ENCODE measurements around the gene ANLN.
"Not testable (repeated sequence)": the region's sequence is repeated elsewhere in the genome, so short reads cannot be mapped to it uniquely, and the experiment has no call there.

ANLN gene

GRCh38 chr7:36420307-36420706 lies 30.6 kb downstream of the ANLN start:
- no peak for DNase-seq

- DNase-seq: no peak
Observed at GRCh38 chr7:36422072-36422471, 32.4 kb downstream of the ANLN start.

DNA sequence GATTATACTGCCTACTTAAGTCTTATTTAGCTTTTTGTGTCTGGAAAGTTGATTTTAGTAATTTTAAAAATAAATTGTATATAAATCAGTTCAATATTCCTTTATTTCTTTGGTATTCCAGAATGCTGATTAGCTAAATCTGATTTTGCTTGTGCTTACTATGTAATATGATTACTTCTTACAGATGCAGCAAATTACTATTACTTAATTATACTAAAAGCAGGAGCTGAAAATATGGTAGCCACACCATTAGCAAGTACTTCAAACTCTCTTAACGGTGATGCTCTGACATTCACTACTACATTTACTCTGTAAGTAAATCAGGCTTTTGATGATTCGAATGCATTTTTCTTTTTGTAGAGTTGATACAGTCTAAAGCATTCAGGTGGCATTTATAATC lies 34.0 kb downstream of the ANLN start:
- DNase-seq: no peak

DNA sequence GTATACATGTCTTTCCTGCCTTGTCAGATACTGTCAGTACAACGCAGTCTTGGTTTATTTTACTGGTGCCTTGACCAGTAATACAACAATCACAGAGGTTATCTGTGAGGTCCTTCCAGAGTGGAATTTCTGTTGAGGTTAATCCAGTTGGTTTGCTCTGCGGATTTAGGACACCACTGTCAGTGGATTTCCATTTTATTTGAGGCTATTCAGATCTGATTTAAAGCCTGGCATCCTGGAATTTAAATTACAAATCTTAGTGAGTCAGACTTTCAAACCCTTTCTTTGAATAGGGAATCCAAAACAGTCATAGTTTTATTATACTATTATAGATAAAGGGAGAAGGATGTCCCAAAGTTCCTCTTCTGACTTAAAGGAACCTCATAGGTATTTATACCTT lies 40.5 kb downstream of the ANLN start:
- no peak for DNase-seq

- DNase-seq: no peak
Observed at GRCh38 chr7:36430881-36431280, 41.2 kb downstream of the ANLN start.

- DNase-seq: no peak
Observed at GRCh38 chr7:36438211-36438610, 48.5 kb downstream of the ANLN start.

DNA sequence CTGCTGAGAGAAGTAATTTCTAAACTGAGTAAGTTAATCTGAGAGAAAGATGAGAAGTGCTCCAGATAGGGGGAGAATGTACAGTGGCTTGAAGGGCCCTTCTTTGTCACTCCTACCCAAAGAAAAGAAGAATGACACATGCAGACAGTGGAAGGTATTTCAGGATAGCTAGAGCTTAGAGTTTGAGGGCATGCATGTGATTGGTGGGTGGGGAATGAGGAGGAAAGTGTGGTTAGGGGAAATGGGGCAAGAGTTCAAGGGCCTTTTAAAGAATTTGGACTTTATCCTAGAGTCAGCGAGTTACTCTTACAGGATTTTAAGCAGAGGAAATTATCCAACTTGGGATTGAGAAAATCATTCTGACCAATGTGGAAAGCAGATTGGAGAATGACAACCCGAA lies 50.0 kb downstream of the ANLN start:
- no peak for DNase-seq

DNA sequence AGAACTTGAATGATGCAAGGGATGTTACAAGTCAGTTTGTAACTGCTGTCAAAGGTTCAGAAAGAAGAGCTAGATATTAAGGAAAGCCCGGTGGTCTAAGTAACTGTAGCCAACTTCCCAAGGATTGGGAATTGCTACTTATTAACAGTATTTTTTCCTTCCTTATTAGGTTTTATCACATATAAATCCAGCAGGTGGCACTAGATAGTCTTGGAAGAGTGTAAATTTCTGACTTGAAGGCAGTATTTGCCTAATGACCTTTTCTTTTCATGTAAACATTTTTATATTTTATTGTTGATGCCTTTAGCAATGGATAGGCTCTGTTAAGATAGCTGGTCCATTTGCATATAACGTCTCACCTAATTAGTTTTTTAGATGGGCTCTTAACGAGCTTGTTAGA lies 51.2 kb downstream of the ANLN start:
- peak; percentile 18 for DNase-seq

- no peak for DNase-seq
Observed at GRCh38 chr7:36441344-36442022, 51.8 kb downstream of the ANLN start.

DNA sequence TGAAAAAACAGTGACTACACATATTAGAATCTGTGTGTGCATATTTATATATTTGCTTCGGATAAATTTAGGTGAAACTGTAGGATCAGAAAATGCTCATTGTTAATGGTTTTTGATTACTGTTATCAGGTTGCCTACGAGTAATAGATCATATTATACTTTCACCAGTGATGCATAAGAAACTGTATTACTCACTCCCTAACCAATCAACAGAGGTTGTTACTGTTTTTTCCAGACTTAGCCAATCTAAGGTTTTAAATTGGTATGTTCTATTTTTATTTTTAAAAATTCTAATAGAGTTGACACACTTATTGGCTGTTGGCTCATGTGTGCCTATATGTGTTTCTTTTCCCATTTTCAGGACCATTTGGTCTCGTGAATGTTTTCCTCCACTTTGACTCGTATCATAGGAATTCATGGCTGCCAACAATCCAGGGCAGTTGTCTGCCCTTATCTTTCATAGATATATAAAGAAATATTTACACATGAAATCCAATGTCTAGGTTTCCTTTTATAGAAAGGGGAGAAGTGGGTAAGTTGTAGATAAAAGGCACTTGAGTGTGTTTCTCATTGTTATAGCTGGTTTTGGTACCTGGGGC lies 59.2 kb downstream of the ANLN start:
- no peak for DNase-seq

DNA sequence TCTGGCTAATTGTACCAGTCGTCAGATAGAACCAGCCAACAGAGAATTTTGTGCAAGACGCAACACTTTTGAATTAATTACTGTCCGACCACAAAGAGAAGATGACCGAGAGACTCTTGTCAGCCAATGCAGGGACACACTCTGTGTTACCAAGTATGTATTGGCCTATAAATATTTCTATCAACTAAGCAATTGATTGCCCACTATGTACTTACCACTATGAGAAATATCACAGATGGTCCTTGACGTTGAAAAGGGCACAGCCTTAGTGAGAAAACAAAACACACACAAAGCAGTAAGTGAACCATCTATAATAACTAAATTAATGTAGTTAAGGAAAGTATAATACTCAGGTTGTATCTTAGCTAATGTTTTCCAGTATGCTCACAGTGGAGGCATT lies 60.0 kb downstream of the ANLN start:
- DNase-seq: no peak

- no peak for DNase-seq
Observed at GRCh38 chr7:36453769-36454168, 64.1 kb downstream of the ANLN start.

DNA sequence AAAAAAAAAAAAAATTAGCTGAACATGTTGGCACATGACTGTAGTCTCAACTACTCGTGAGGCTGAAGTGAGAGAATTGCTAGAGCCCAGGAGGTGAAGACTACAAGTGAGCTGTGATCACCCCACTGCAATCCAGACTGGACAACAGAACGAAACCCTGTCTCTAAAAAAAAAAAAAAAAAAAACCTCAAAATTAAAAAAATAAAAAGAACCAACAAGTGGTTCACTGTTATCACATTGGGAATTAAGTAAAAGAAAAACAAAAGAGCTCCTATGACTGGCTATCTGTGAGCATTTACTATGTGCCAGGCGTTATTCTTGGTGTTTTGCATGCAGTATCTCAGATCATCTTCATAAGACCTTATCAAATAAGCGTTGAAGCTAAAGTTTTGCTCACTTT lies 66.0 kb downstream of the ANLN start:
- DNase-seq: no peak

GRCh38 chr7:36456138-36456537 lies 66.5 kb downstream of the ANLN start:
- DNase-seq: no peak

DNA sequence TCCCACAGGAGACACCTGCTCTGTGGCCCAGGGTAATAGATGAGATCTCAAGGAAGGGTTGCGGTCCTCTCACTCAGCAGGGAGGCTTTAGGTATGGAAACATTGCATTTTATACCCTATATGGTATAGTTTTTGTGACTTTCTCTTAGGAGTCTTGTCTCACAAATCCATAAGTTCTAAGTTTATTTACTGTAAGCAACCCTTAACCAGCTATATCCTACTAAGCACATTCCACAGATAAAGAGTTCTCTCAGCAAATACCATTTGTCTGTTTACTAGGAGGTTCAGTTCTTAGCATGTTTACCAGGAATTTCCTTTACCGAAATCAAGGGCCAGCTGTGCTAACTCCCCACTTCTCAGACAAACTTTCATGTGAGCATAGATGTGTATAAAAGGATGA lies 66.9 kb downstream of the ANLN start:
- DNase-seq: no peak

DNA sequence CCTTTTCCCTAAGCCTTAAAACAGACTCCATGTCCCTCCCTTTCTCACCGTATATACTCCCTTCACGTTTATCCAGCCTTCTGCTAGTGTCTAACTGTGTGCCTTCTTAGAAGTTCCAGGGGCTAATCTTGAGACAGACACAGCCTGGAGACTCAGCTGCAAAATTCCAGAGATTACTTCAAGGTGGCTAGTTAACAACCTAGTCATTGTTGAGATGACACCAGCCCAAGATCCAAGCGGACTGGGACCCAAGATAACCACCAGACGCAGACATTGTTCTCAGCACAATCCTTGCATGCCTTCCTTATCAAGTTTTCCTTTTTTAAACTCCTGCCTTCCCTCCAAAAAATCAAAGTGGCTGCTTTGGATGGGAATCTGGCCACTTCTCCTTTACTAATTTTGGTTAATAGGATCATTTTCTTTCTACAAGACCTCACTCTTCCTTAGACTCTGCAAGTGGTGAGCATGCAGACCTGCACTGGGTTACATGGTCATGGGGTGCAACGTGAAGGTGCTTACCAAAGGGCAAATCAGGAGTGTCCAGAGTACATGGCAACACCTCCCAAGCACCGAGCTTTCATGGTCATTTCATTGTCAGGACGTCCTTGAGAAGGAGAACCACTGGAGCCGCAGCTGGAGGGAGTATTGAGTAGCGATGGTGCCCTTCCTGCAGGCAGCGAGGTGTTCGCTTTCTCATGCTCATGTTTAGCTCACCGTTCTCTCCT lies 69.7 kb downstream of the ANLN start:
- no peak for DNase-seq

GRCh38 chr7:36460811-36461429 lies 71.3 kb downstream of the ANLN start:
- no peak for DNase-seq

GRCh38 chr7:36462551-36463137 lies 73.0 kb downstream of the ANLN start:
- no peak for DNase-seq

DNA sequence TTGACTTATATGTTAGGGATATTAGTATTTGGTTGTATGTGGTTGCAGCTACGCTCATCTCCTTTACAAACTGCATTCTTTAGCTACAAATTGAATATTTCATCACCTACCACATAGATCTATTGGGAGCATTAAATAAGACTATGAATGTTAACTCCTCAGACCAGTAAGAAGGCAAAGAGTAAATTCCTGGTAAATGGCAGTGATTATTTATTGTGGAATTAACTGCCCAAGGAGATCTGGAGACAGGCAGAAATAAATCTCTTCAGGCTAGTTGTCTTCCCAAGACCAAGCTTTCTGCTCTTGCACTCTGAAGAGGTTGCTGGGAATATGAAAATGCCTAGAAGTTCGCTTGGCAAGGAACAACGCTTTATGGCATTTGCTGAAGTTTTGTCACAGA lies 74.6 kb downstream of the ANLN start:
- no peak for DNase-seq

DNA sequence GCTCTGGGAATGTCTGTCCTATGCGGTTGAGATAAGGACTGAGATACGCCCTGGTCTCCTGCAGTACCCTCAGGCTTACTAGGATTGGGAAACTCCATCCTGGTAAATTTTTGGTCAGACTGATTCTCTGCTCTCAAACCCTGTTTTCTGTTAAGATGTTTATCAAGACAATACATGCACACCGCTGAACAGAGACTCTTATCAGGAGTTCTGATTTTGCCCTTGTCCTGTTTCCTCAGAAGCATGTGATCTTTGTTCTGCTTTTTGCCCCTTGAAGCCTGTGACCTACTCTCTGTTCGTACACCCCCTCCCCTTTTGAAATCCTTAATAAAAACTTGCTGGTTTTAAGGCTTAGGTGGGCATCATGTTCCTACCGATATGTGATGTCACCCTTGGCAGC lies 76.3 kb downstream of the ANLN start:
- not testable (repeated sequence) for DNase-seq

DNA sequence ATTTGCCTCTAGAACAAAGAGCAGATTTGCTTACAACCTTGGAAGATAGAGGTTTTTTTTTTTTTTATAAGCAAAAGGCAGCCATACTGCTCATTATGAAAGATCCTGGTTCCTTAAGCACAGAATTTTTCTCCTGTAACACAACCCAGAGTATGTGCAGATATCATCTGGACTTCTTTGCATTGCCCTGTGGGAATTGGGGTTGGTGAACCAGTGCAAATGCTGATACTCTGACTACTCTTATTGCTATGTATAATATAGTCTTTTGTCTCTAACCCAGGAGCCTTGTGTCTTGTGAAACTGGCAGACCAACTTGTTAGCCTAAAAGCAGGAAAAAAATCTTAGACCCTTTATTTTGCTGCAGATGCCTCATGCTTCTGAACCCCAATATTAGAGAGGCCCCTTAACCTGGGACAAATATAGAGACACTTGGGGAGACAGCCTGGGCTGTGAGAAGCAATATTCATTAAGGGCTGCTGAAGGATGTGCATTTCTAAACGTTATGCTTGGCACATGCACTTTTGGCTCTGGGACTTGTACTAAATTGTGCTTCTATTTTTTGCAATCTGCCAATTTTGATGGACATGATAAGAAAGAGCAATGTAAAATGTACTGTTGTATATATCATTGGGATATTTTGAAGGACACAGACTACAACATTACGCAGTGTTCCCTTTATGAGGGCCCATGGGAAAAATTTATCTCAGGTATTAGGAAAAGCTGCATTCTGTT lies 78.9 kb downstream of the ANLN start:
- no peak for DNase-seq

DNA sequence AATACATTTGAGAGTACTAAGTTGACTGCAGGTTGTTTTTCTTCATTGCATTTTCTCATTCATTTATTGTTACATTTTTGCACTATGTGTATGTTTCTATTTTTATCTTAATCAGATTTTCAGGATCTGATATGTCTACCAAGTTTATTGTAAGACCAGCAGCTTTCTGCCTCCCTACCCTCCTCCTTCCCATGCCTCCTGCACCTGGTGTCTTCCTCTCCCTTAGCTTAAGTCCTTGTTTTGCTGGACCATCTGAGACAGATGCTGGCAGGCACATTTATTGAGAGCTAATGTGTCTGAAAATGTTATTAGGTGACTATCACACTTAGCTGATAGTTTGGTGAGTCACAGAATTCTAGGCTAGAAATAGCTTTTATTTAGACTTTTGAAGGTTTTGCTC lies 79.6 kb downstream of the ANLN start:
- no peak for DNase-seq

Measured in CD4-positive, alpha-beta T cell treated with Interleukin-17A for 1 hour (primary cell).